OCI-LY7 (cell line): Measurements from ENCODE around the gene KCTD7.

Experiments
- CTCF ChIP-seq: fragments of 200-600 bp; sonication (generic); conservative IDR thresholded peaks from 2 replicates; pipeline ENCODE4 v1.5.1; 2014; ENCODE audit warnings: mild to moderate bottlenecking, antibody characterized with exemption, low read length, moderate library complexity, mixed read lengths
- EZH2phosphoT487 ChIP-seq: fragments of 200-600 bp; sonication (generic); IDR thresholded peaks from 2 replicates; pipeline ENCODE4 v1.6.1; 2018; ENCODE audit warnings: low read depth, borderline replicate concordance, mild to moderate bottlenecking, mixed run types, antibody characterized with exemption, low read length, moderate library complexity, mixed read lengths

GRCh38 chr7:66668112-66668511, 39.4 kb downstream of the KCTD7 start:
- TF ChIP-seq CTCF (no peak), EZH2phosphoT487 (no peak)
